Choroid plexus epithelial cell (primary cell): ENCODE data around the gene FAM20C.
A peak's percentile ranks its signal among the peaks of the same experiment; 100 is the strongest.

Experiments
- DNase-seq: peaks from one replicate; pipeline ENCODE4 v3.0.0-alpha.2; 2010; ENCODE audit warnings: low read depth
- H3K4me3 ChIP-seq: 2 replicates; pipeline ENCODE4 v1.5.1; 2011; ENCODE audit warnings: low read depth, mild to moderate bottlenecking, control low read depth, low read length, moderate library complexity
- CTCF ChIP-seq: conservative IDR thresholded peaks from 2 replicates; pipeline ENCODE4 v1.5.1; 2011; ENCODE audit warnings: low read depth, mild to moderate bottlenecking, control low read depth, inconsistent platforms, low read length, moderate library complexity

FAM20C gene

GRCh38 chr7:231858-232246 lies 39.5 kb downstream of the FAM20C start:
- TF ChIP-seq CTCF: no peak
- no peak overlapping the region for H3K4me3 ChIP-seq
- DNase-seq: no peak

DNA sequence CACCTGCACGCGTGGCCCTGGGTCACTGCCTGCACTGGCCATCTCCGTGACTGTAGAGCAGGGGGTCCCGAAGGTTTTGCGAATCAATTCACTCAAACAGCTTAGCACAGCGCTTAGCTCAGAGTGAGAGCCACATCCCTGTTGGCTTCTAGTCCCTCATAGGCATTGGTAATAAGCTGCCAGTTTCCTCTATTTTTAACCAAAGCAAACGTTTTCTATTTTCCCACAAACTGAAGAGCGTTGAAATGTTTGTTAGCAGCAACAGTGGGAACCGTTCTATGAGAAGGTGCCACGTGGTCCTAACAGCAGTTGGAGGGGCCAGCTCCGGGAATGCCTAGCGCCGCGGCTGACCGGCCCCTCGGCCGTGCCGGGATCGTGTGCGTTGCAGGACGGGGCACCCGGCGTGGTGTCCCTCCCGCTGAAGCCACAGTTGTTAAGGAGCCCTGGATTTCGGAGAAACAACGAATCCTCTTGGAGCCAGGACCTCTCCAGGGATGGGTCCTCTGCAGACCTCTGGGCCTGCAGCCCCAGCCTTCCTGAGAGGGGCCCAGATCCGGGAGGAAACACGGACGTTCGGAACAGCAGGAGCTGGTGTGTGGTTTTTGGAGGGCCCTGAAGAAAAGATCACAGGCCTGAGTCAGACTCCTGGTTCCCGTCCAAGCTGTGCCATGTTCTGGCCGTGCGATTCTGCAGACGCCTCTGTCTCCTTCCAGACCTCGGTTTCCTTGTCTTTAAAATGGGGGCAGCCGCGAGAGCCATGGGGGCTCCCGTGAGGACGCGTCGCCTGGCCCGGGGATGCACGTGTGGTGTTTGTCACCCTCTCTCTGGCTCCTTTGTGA lies 40.3 kb downstream of the FAM20C start:
- no peak for TF ChIP-seq CTCF
- no peak overlapping the region for H3K4me3 ChIP-seq
- DNase-seq: peak; percentile 85

- H3K4me3 ChIP-seq: no peak overlapping the region
- no peak for TF ChIP-seq CTCF
- peak; percentile 70 for DNase-seq
Observed at GRCh38 chr7:233249-234035, 41.1 kb downstream of the FAM20C start.

DNA sequence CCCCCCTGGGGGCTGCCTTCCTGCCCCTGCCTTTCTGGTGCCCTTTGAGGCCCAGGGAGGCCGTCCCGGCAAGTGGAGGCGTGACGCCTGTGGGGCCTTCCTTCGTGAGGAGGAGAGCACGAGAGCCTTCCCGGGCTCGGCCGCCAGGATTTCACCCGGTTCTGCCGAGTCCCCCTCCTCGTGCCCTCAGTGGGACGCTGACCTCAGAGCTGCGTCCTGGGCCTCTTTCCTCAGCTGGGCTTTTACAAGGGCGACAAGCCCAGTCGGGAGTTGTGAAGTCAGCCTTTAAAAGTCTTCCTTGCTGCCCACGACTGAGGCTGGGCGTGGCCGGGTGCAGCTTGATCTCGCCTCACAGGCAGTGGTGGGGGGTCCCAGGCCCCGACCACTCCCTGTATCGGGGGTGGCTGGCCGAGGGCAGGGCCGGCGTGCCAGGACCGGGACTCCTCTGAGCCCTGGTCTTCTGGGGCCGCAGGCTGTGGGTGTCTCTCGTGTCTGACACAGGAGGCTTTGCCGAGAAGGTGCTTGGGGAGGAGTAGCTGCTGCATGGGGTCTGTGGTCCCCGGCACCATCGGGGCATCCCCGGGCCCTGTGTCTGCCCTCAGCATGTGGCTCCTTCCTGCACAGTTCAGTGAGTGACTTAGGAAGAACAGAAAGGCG lies 41.8 kb downstream of the FAM20C start:
- no peak for TF ChIP-seq CTCF
- H3K4me3 ChIP-seq: no peak overlapping the region
- DNase-seq: peak; percentile 56

DNA sequence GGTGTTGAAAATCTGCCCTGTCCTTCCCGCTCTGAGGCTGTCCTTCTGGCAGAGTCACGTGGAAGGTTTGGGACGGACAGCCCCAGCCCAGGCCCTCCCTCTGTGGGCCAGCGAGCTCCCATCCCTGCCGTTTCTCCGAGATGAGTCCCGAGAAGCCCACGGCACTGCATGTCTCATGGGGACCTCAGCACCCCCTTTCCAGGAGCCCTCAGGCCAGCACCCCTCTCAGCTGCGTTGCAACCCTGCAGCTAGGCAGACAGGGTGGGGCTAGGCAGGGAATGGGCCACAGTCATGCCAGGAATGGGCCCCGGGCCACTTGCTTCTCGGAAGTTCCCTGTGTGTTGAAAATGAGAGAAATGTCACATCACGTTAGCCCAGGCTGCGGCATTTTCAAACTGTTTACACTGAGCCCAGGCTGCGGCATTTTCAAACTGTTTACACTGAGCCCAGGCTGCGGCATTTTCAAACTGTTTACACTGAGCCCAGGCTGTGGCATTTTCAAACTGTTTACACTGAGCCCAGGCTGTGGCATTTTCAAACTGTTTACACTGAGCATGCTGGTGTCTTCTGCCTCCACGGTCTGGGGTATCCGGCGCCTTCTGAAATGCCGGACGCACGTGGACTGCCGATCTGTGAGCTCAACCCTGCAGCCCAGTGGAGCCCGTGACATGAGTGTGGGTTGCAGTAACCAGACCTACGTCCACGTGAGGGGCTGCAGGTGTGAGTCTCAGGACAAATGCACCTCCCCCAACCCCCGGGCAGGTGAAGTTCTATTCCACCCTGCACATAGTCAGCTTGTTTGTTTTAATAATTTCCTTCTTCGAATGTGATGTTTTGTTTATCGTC lies 42.6 kb downstream of the FAM20C start:
- no peak overlapping the region for H3K4me3 ChIP-seq
- no peak for TF ChIP-seq CTCF
- DNase-seq: no peak

DNA sequence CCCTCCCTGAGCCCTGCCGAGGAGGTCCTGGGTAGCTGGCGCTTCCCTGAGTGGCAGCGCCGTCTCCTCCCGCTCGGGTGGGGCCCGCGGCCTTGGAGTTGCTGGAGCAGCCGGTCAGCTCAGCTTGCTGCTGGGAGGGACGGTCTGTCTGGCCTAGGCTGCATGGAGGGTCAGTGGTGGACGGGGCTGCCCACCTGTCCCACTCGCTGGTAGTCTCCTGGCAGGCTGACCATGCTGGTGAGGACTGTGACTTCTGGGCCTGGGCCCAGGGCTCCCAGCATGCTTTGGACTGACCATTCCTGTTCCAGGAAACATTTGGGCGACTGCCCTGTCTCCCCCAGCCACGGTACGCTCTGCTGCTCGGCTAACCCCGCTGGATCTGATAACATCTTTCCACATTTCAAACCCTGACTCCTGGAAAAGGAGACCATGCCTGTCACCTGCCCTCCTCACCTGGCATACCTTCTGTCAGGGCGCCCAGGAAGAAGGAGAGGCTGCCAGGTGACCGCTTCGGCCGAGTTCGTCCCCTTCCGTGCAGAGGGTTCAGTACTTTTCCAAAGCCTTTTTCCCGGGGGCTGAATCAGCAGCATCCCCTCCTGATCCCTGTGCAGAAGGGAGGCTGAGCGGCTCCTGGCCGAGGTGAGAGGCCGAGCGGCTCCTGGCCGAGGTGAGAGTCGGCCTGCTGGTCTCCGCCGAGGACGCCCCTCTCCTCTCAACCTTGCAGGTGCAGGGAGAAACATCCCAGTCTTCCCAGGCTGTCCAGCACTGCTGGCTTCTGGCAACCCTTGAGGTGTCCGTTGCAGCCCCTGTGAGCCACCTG lies 43.4 kb downstream of the FAM20C start:
- H3K4me3 ChIP-seq: no peak overlapping the region
- TF ChIP-seq CTCF: no peak
- DNase-seq: no peak
